MM.1S (cell line): ENCODE results near the gene OSBP2.
"Not testable (repeated sequence)": the region's sequence is repeated elsewhere in the genome, so short reads cannot be mapped to it uniquely, and the experiment has no call there.

Source experiments
- DNase-seq: peaks from one replicate; pipeline ENCODE4 v3.0.0-alpha.2; 2015
- H2AFZ ChIP-seq: fragments of 300-600 bp; sonication (generic); 2 replicates; pipeline ENCODE4 v1.6.0; 2016; ENCODE audit warnings: antibody characterized with exemption, low read length
- H3F3A ChIP-seq: fragments of 300-600 bp; sonication (generic); 2 replicates; pipeline ENCODE4 v1.6.1; 2016; ENCODE audit warnings: mild to moderate bottlenecking, antibody characterized with exemption, low read length, moderate library complexity, mixed read lengths; ENCODE audit not compliant: insufficient read depth
- H3K27ac ChIP-seq: fragments of 300-600 bp; sonication (generic); 2 replicates; pipeline ENCODE4 v1.5.1; 2016; ENCODE audit warnings: mild to moderate bottlenecking, low read length
- H3K27me3 ChIP-seq: fragments of 300-600 bp; sonication (generic); replicated peaks from 2 replicates; pipeline ENCODE4 v1.6.0; 2016; ENCODE audit warnings: low read length; ENCODE audit not compliant: insufficient read depth
- H3K36me3 ChIP-seq: fragments of 300-600 bp; sonication (generic); replicated peaks from 2 replicates; pipeline ENCODE4 v1.6.1; 2016; ENCODE audit warnings: mild to moderate bottlenecking, low read length, mixed read lengths; ENCODE audit not compliant: insufficient read depth
- H3K4me1 ChIP-seq: fragments of 300-600 bp; sonication (generic); 2 replicates; pipeline ENCODE4 v1.6.1; 2016; ENCODE audit warnings: low read length, mixed read lengths
- H3K4me2 ChIP-seq: fragments of 300-600 bp; sonication (generic); 2 replicates; pipeline ENCODE4 v1.6.0; 2016; ENCODE audit warnings: low read depth, low read length
- H3K4me3 ChIP-seq: fragments of 300-600 bp; sonication (generic); 2 replicates; pipeline ENCODE4 v1.5.1; 2016; ENCODE audit warnings: low read length, mixed read lengths
- H3K79me2 ChIP-seq: fragments of 300-600 bp; sonication (generic); 2 replicates; pipeline ENCODE4 v1.6.1; 2016; ENCODE audit warnings: mixed run types, low read length, mixed read lengths
- H3K9ac ChIP-seq: fragments of 300-600 bp; sonication (generic); 2 replicates; pipeline ENCODE4 v1.6.1; 2016; ENCODE audit warnings: low read length, mixed read lengths
- H3K9me2 ChIP-seq: fragments of 300-600 bp; sonication (generic); replicated peaks from 2 replicates; pipeline ENCODE4 v1.6.1; 2016; ENCODE audit warnings: mild to moderate bottlenecking, low read length, mixed read lengths; ENCODE audit not compliant: insufficient read depth
- H3K9me3 ChIP-seq: fragments of 300-600 bp; sonication (generic); replicated peaks from 2 replicates; pipeline ENCODE4 v1.6.1; 2016; ENCODE audit warnings: mild to moderate bottlenecking, low read length, mixed read lengths; ENCODE audit not compliant: insufficient read depth
- H4K20me1 ChIP-seq: fragments of 300-600 bp; sonication (generic); 2 replicates; pipeline ENCODE4 v1.6.1; 2016; ENCODE audit warnings: mild to moderate bottlenecking, low read length, moderate library complexity, mixed read lengths; ENCODE audit not compliant: insufficient read depth
- CTCF ChIP-seq: fragments of 300-600 bp; sonication (generic); IDR thresholded peaks from 2 replicates; pipeline ENCODE4 v1.5.1; 2016; ENCODE audit warnings: antibody characterized with exemption, low read length, mixed read lengths
- EZH2 ChIP-seq: fragments of 300-600 bp; sonication (generic); optimal IDR thresholded peaks from 2 replicates; pipeline ENCODE3; 2017; ENCODE audit warnings: low read depth, mild to moderate bottlenecking, antibody characterized with exemption, low read length, mixed read lengths
- EZH2phosphoT487 ChIP-seq: fragments of 300-600 bp; sonication (generic); IDR thresholded peaks from 2 replicates; pipeline ENCODE4 v1.6.1; 2018; ENCODE audit warnings: antibody characterized with exemption, low read length

OSBP2 gene

GRCh38 chr22:30675436-30675835 is 19.2 kb upstream of the OSBP2 start:
- Histone ChIP-seq H2AFZ (no peak overlapping the region), H3K27ac (no peak overlapping the region), H3F3A (no peaks in the 10 kb centered on the region)

GRCh38 chr22:30676565-30676964 is 18.1 kb upstream of the OSBP2 start:
- H2AFZ ChIP-seq, DNase-seq, H3K9me2 ChIP-seq, H3F3A ChIP-seq, H3K79me2 ChIP-seq, H3K4me2 ChIP-seq, H3K9me3 ChIP-seq, H3K4me1 ChIP-seq, H3K36me3 ChIP-seq, H3K27ac ChIP-seq, H3K4me3 ChIP-seq, H4K20me1 ChIP-seq, H3K9ac ChIP-seq, H3K27me3 ChIP-seq: not testable (repeated sequence)

More at GRCh38 chr22:30675436-30675835, 19.2 kb upstream of the OSBP2 start:
- no peak for DNase-seq
- no peaks in the 10 kb centered on the region for H3K9me2 ChIP-seq
- no peak overlapping the region for H3K4me3 ChIP-seq
- H3K4me2 ChIP-seq: no peak overlapping the region
- H3K9ac ChIP-seq: no peak overlapping the region
- no peaks in the 10 kb centered on the region for H3K4me1 ChIP-seq
- no peaks in the 10 kb centered on the region for H3K9me3 ChIP-seq
- H3K36me3 ChIP-seq: no peaks in the 10 kb centered on the region
- H4K20me1 ChIP-seq: no peaks in the 10 kb centered on the region
- no peaks in the 10 kb centered on the region for H3K79me2 ChIP-seq
- TF ChIP-seq EZH2 (no peak), EZH2phosphoT487 (no peak), CTCF (no peak)
- no peaks in the 10 kb centered on the region for H3K27me3 ChIP-seq

DNA sequence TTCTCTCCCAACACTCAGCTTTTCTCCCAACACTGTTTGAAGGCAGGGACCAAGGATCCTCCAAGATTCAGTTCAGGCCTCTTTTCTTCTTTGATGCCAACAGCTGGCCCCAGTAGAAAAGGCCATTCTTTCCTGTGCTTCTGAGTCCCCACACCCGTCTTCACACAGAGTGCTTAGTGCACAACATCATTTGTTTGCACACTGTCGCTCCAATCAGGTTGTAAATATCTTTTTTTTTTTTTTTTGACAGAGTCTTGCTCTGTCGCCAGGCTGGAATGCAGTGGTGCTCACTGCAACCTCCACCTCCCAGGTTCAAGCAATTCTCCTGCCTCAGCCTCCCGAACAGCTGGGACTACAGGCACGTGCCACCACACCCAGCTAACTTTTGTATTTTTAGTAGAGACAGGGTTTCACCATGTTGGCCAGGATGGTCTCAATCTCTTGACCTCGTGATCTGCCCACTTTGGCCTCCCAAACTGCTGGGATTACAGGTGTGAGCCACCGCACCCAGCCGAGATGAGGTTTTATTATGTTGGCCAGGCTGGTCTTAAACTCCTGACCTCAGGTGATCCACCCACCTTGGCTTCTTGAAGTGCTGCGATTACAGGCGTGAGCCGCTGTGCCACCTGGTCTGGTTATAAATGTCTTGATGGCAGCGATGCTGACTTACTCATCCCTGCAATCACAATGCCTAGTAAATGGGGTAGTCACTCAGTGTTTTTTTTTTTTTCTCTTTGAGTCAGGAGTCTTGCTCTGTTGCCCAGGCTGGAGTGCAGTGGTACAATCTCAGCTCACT is 14.6 kb upstream of the OSBP2 start:
- H3K4me3 ChIP-seq, H4K20me1 ChIP-seq, H3F3A ChIP-seq, H3K27me3 ChIP-seq, H3K4me2 ChIP-seq, H3K36me3 ChIP-seq, H3K9me3 ChIP-seq, H3K79me2 ChIP-seq, H3K9me2 ChIP-seq, DNase-seq, H3K27ac ChIP-seq, H2AFZ ChIP-seq, H3K9ac ChIP-seq, H3K4me1 ChIP-seq: not testable (repeated sequence)

- no peak for DNase-seq
- TF ChIP-seq CTCF: no peak
- no peak for TF ChIP-seq EZH2phosphoT487
- no peak for TF ChIP-seq EZH2
- Histone ChIP-seq H3K36me3 (no peaks in the 10 kb centered on the region), H3K9me2 (no peaks in the 10 kb centered on the region), H3K9me3 (no peaks in the 10 kb centered on the region), H3K27me3 (no peaks in the 10 kb centered on the region), H3K4me1 (no peaks in the 10 kb centered on the region), H3K79me2 (no peaks in the 10 kb centered on the region), H3K27ac (no peak overlapping the region), H3K9ac (no peak overlapping the region), H3F3A (no peaks in the 10 kb centered on the region), H3K4me3 (no peak overlapping the region), H4K20me1 (no peaks in the 10 kb centered on the region), H2AFZ (no peak overlapping the region), H3K4me2 (no peak overlapping the region)
Observed at GRCh38 chr22:30680991-30681770, 13.5 kb upstream of the OSBP2 start.
